ENCODE results near the gene FADS3. TPM values are rescaled to one million over a fixed set of nuclear protein-coding genes. Genes with fewer than 3 reads are reported as not detected.

FADS3 gene
- total RNA-seq, 4 donors from 2014 or later, result 25.2 to 37.6 (median 31.2) TPM

DNA sequence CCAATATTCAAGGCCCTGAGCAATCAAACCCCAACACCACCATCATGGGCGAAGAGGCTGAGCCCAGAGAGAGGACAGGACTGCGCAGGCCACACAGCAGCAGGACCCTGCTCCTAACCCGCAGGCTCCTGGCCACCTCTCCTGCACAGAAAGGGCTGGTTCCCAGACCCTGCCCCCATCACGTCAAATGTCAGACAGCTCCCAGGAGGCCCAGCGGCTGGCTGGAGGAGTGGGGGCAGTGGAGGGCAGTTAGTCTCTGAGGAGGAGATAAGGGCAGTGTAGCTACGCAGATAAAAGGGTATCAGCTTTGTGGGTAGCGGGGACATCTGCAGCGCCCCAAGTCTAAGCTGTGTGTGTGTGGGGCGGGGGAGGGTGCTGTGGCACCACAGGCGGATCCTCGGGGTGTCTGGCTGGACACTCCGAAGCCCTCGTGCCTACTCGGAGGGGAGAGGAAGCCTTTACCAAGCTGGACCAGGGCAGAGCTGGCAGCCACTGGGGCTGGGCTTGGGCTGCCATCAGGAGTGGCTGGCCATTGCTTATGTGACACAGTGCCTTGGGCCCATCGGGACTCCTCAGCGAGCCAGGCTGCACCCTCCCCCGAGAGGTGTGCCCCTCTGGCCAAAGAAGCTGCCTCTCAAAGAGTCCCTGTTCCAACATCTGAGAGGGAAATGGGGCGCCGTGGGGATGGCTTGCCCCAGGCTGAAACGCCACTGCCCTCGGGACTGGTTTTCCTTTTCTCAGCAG, 21.5 kb downstream of the FADS3 start:
- Histone ChIP-seq H3K27ac (no peak overlapping the region), H3K27me3 (no peaks in the 10 kb centered on the region), H3K4me3 (replicated peaks in 1 of 3) (no peak overlapping the region), H3K36me3 (no peaks in the 10 kb centered on the region), H3K4me1 (peaks cover 5 to 15% of the 10 kb centered on the region in 2 donors), H3K9me3 (no peaks in the 10 kb centered on the region)
- no peak for DNase-seq
- intact Hi-C loops (cut with DNase I), result no loop called here
- TF ChIP-seq POLR2A (IDR thresholded peaks at IDR 0.05), result no peak
- TF ChIP-seq, protein P1, sequence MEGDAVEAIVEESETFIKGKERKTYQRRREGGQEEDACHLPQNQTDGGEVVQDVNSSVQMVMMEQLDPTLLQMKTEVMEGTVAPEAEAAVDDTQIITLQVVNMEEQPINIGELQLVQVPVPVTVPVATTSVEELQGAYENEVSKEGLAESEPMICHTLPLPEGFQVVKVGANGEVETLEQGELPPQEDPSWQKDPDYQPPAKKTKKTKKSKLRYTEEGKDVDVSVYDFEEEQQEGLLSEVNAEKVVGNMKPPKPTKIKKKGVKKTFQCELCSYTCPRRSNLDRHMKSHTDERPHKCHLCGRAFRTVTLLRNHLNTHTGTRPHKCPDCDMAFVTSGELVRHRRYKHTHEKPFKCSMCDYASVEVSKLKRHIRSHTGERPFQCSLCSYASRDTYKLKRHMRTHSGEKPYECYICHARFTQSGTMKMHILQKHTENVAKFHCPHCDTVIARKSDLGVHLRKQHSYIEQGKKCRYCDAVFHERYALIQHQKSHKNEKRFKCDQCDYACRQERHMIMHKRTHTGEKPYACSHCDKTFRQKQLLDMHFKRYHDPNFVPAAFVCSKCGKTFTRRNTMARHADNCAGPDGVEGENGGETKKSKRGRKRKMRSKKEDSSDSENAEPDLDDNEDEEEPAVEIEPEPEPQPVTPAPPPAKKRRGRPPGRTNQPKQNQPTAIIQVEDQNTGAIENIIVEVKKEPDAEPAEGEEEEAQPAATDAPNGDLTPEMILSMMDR (IDR thresholded peaks at IDR 0.05), result no peak
- 74 to 77% methylated on average over 13 to 19 of the region's 21 CpGs for WGBS, 2 donors

- H3K36me3 ChIP-seq, result no peaks in the 10 kb centered on the region
- no peak overlapping the region for H3K27ac ChIP-seq
- 86 to 91% methylated on average over 3 to 4 of the region's 4 CpGs for WGBS, 2 donors
- DNase-seq, result no peak
- H3K4me1 ChIP-seq, result peaks cover 0 to 10% of the 10 kb centered on the region in 2 donors
- H3K4me3 ChIP-seq (replicated peaks in 1 of 3), result no peak overlapping the region
- intact Hi-C loops (cut with DNase I), result no loop called here
- no peaks in the 10 kb centered on the region for H3K27me3 ChIP-seq
- H3K9me3 ChIP-seq, result no peaks in the 10 kb centered on the region
- TF ChIP-seq, protein P1 (IDR thresholded peaks at IDR 0.05), result no peak
- TF ChIP-seq POLR2A (IDR thresholded peaks at IDR 0.05), result no peak
Observed at GRCh38 chr11:61869429-61869707, 22.0 kb downstream of the FADS3 start.

GRCh38 chr11:61868571-61869428, 22.5 kb downstream of the FADS3 start:
- no peak overlapping the region for H3K4me3 ChIP-seq (replicated peaks in 1 of 3)
- H3K9me3 ChIP-seq, result no peaks in the 10 kb centered on the region
- peaks cover 0 to 5% of the 10 kb centered on the region in 2 donors for H3K4me1 ChIP-seq
- TF ChIP-seq, protein P1 (IDR thresholded peaks at IDR 0.05), result no peak
- TF ChIP-seq POLR2A (IDR thresholded peaks at IDR 0.05), result no peak
- no peaks in the 10 kb centered on the region for H3K36me3 ChIP-seq
- no peak overlapping the region for H3K27ac ChIP-seq
- 90 to 94% methylated on average over 9 to 10 of the region's 14 CpGs for WGBS, 2 donors
- H3K27me3 ChIP-seq, result no peaks in the 10 kb centered on the region
- DNase-seq, result no peak
- intact Hi-C loops (cut with DNase I), result no loop called here

GRCh38 chr11:61866958-61867343, 24.4 kb downstream of the FADS3 start:
- Histone ChIP-seq H3K4me3 (replicated peaks in 1 of 3) (no peak overlapping the region), H3K4me1 (peaks cover 0 to 4% of the 10 kb centered on the region in 2 donors), H3K9me3 (no peaks in the 10 kb centered on the region), H3K36me3 (no peaks in the 10 kb centered on the region), H3K27me3 (no peaks in the 10 kb centered on the region), H3K27ac (no peak overlapping the region)
- TF ChIP-seq, protein P1 (IDR thresholded peaks at IDR 0.05), result no peak
- no peak for TF ChIP-seq POLR2A (IDR thresholded peaks at IDR 0.05)
- intact Hi-C loops (cut with DNase I), result no loop called here
- DNase-seq, result no peak
- 94 to 95% methylated on average over 6 of the region's 6 CpGs for WGBS, 2 donors
